ENCODE measurements around the gene MOV10L1. TPM values are rescaled to one million over a fixed set of nuclear protein-coding genes. Genes with fewer than 3 reads are reported as not detected.

The MOV10L1 gene
- total RNA-seq, 1 experiment from 2014 or later: not detected

DNA sequence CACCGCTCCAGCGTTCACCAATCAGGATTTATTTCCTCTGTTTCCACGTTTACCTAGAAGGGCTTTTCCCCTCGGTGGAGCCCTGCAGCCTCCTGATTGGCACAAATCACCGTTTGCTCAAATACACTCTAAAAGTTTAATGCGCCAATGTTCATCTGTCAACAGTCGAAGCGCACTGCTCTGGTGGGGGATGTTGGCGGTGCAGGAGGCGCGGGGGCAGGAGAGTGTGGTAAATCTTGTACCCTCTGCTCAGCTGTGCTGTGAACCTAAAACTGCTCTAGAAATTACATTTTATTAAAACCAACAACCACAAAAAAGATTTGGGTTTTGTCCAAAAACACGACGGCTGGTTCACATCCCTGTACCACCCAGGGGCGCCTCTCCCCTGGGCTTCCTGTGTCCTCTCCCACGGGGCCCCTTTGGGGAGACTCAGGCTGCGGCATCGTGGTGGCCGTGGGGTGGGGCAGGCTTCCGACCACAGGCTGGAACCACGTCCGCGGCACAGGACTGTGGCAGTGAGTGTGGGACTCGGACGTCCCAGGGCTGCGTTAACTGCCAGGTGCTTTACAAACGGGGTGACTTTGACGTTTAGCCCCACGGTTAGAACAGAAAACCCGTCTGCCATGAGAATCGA lies 45.2 kb upstream of the MOV10L1 start:
- intact Hi-C loops (cut with micrococcal nuclease; ENCODE audit: unreplicated experiment): no loop called here
- no TSS peak for BruUV-seq (replicated peaks)
- CTCF ChIA-PET: no interaction called here
- no peak for TF ChIP-seq EZH2 (IDR thresholded peaks at IDR 0.05; ENCODE audit: borderline replicate concordance, low read depth, low read length, poor library complexity, severe bottlenecking)
- TF ChIP-seq, protein P1, sequence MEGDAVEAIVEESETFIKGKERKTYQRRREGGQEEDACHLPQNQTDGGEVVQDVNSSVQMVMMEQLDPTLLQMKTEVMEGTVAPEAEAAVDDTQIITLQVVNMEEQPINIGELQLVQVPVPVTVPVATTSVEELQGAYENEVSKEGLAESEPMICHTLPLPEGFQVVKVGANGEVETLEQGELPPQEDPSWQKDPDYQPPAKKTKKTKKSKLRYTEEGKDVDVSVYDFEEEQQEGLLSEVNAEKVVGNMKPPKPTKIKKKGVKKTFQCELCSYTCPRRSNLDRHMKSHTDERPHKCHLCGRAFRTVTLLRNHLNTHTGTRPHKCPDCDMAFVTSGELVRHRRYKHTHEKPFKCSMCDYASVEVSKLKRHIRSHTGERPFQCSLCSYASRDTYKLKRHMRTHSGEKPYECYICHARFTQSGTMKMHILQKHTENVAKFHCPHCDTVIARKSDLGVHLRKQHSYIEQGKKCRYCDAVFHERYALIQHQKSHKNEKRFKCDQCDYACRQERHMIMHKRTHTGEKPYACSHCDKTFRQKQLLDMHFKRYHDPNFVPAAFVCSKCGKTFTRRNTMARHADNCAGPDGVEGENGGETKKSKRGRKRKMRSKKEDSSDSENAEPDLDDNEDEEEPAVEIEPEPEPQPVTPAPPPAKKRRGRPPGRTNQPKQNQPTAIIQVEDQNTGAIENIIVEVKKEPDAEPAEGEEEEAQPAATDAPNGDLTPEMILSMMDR (conservative IDR thresholded peaks at IDR 0.05; ENCODE audit: low read depth, low read length): no peak
- no peaks in the 10 kb centered on the region for H3K27me3 ChIP-seq (replicated peaks; ENCODE audit: insufficient read depth, low read depth, low read length, poor library complexity)
- POLR2A ChIA-PET (ENCODE audit: low non-redundant PET): no interaction called here
- H3K4me1 ChIP-seq (ENCODE audit: insufficient read depth, low read length, poor library complexity, severe bottlenecking): no peaks in the 10 kb centered on the region
- no peak for DNase-seq (ENCODE audit: low spot score)
- no peak overlapping the region for H3K27ac ChIP-seq (ENCODE audit: low read depth, low read length, poor library complexity, severe bottlenecking)
- no peaks in the 10 kb centered on the region for H3K36me3 ChIP-seq (ENCODE audit: insufficient read depth, low read length, poor library complexity, severe bottlenecking)
- H3K9me3 ChIP-seq (ENCODE audit: low read depth, low read length, poor library complexity, severe bottlenecking): no peaks in the 10 kb centered on the region
- no peak overlapping the region for H3K4me3 ChIP-seq (ENCODE audit: low read depth, low read length, poor library complexity, severe bottlenecking)

DNA sequence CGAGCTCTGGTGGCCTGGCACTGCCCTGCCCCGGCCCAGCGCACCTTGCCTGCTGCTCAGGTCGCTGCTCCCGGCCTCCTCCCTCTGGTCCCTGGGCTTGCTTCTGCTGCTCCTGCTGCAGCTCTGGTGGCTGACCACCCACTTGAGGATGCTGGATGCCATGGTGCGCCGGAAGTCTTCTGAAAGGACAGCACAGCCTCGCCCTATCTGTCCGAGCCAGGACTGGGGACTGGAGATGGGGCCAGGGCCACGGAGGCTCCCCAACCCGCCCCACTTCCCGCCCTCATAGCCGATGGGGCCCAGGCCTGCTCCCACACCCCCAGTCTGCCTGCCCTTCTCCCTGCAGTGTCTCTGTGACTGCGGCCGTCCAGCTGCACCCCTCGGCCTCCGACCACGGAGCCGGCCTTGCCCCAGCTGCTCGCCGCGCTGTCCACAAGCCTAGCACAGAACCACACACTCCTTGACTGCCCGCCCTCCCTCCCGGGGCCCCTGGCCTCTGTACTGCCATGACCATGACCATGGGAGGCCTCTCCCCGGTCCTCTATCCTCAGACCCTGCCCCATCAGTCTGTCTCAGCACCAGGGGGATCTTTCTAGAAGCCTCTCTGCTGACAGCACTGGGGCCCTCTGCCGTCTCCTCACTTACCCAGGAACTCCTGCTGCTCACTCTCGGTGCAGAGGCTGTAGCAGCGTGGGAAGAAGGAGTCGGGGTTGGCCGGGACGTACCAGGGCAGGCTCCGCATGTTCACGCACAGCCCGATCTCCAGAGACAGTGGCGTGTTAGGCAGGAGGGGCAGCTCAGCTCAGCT lies 44.4 kb upstream of the MOV10L1 start:
- no peak for TF ChIP-seq EZH2 (IDR thresholded peaks at IDR 0.05; ENCODE audit: borderline replicate concordance, low read depth, low read length, poor library complexity, severe bottlenecking)
- TF ChIP-seq, protein P1 (conservative IDR thresholded peaks at IDR 0.05; ENCODE audit: low read depth, low read length): no peak
- intact Hi-C loops (cut with micrococcal nuclease; ENCODE audit: unreplicated experiment): no loop called here
- POLR2A ChIA-PET (ENCODE audit: low non-redundant PET): no interaction called here
- CTCF ChIA-PET: interaction anchor here (0.6 kb wide), 1 partner anchor 14 kb away, joined by 10 read pairs; no protein-coding TSS in a partner anchor
- DNase-seq (ENCODE audit: low spot score): no peak
- Histone ChIP-seq H3K4me3 (ENCODE audit: low read depth, low read length, poor library complexity, severe bottlenecking) (no peak overlapping the region), H3K9me3 (ENCODE audit: low read depth, low read length, poor library complexity, severe bottlenecking) (no peaks in the 10 kb centered on the region), H3K4me1 (ENCODE audit: insufficient read depth, low read length, poor library complexity, severe bottlenecking) (no peaks in the 10 kb centered on the region), H3K27ac (ENCODE audit: low read depth, low read length, poor library complexity, severe bottlenecking) (no peak overlapping the region), H3K36me3 (ENCODE audit: insufficient read depth, low read length, poor library complexity, severe bottlenecking) (no peaks in the 10 kb centered on the region), H3K27me3 (replicated peaks; ENCODE audit: insufficient read depth, low read depth, low read length, poor library complexity) (no peaks in the 10 kb centered on the region)
- BruUV-seq (replicated peaks): no TSS peak

DNA sequence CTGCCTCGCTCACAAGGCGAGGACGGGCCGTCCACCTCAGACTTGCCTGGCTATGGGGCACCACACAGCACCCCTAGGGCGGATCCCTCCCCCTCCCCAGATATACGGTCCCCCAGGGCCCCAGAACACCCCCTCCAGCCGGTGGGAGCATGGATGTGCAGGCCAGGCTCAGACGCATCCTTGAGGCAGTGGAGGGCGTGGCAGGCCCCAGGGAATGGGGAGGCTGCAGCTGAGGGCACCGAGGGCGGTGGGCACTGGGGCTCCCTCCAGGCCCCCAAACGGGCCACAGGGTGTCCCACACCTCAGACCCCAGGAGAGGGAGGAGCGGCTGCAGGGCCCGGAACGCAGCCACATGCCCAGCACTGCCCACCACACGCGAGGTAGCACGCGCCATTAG lies 43.8 kb upstream of the MOV10L1 start:
- POLR2A ChIA-PET (ENCODE audit: low non-redundant PET): no interaction called here

More for the DNA sequence above, 43.8 kb upstream of the MOV10L1 start:
- no peak for DNase-seq (ENCODE audit: low spot score)
- no TSS peak for BruUV-seq (replicated peaks)
- Histone ChIP-seq H3K36me3 (ENCODE audit: insufficient read depth, low read length, poor library complexity, severe bottlenecking) (no peaks in the 10 kb centered on the region), H3K27ac (ENCODE audit: low read depth, low read length, poor library complexity, severe bottlenecking) (no peak overlapping the region), H3K9me3 (ENCODE audit: low read depth, low read length, poor library complexity, severe bottlenecking) (no peaks in the 10 kb centered on the region), H3K4me1 (ENCODE audit: insufficient read depth, low read length, poor library complexity, severe bottlenecking) (no peaks in the 10 kb centered on the region), H3K27me3 (replicated peaks; ENCODE audit: insufficient read depth, low read depth, low read length, poor library complexity) (no peaks in the 10 kb centered on the region), H3K4me3 (ENCODE audit: low read depth, low read length, poor library complexity, severe bottlenecking) (no peak overlapping the region)
- TF ChIP-seq, protein P1 (conservative IDR thresholded peaks at IDR 0.05; ENCODE audit: low read depth, low read length): no peak
- TF ChIP-seq EZH2 (IDR thresholded peaks at IDR 0.05; ENCODE audit: borderline replicate concordance, low read depth, low read length, poor library complexity, severe bottlenecking): no peak
- CTCF ChIA-PET: interaction anchor here (0.6 kb wide), 1 partner anchor 15 kb away, joined by 10 read pairs; no protein-coding TSS in a partner anchor
- intact Hi-C loops (cut with micrococcal nuclease; ENCODE audit: unreplicated experiment): no loop called here
